ENCODE results near the gene IMP3.
"Not testable (repeated sequence)": the region's sequence is repeated elsewhere in the genome, so short reads cannot be mapped to it uniquely, and the experiment has no call there.

IMP3 gene, protein sequence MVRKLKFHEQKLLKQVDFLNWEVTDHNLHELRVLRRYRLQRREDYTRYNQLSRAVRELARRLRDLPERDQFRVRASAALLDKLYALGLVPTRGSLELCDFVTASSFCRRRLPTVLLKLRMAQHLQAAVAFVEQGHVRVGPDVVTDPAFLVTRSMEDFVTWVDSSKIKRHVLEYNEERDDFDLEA

GRCh38 chr15:75639709-75640482 lies at the start of gene IMP3:
Gene IMP3 (minus strand): TSS chr15:75640224. CDS start chr15:75640168, 56 bp downstream.
- DNase-seq (ENCODE audit: low spot score), result peak; percentile 99

- DNase-seq (ENCODE audit: low spot score), result not testable (repeated sequence)
Observed at GRCh38 chr15:75689429-75689828, 49.4 kb upstream of the IMP3 start.

- DNase-seq (ENCODE audit: low spot score), result no peak
Observed at GRCh38 chr15:75688831-75689230, 48.8 kb upstream of the IMP3 start.

- DNase-seq (ENCODE audit: low spot score), result no peak
Observed at GRCh38 chr15:75688278-75688557, 48.2 kb upstream of the IMP3 start.

- DNase-seq (ENCODE audit: low spot score), result no peak
Observed at GRCh38 chr15:75687486-75688277, 47.7 kb upstream of the IMP3 start.

DNA sequence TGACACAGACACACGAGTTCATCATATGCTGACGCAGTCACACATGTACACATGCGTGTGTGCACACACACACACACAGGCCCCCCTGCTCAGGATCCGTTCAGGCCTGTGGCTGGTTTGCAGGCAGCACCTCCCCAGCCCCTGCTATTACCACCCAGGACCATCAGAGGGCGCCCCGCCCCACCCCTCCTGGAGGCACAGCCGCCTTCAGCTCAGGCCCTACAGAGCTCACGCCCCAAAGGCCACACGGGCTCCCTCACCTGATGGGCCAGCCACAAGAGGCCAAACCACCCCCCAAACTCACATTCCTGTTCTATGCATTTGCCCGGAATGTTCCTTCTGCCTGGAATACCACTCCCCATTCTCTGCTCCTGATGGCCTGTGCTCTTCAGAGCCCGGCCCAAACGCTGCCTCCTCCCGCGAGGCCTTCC lies 46.2 kb upstream of the IMP3 start:
- peak; percentile 72 for DNase-seq (ENCODE audit: low spot score)

GRCh38 chr15:75685195-75685594 lies 45.2 kb upstream of the IMP3 start:
- DNase-seq (ENCODE audit: low spot score), result no peak

DNA sequence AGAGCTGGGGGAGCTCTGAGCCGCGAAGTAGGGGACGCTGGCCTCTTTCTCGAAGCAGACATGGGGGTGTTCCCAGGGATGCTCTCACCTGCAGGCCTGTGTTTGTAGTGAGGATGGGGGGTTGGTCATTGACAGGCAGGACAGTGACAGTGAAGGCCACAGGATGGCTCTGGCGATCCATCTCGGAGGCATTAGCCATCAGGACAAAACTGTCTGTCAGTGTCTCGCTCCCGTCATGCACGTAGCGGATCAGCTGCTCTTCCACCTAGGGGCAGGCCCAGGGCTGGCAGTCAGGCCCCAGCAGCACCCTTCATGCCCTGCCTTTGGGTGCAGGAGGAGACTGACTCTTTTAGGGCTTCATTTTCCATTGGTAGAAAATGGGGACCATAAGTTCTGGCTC lies 44.6 kb upstream of the IMP3 start:
- DNase-seq (ENCODE audit: low spot score), result no peak

GRCh38 chr15:75683646-75684312 lies 43.8 kb upstream of the IMP3 start:
- DNase-seq (ENCODE audit: low spot score), result peak; percentile 86

GRCh38 chr15:75682181-75683135 lies 42.4 kb upstream of the IMP3 start:
- DNase-seq (ENCODE audit: low spot score), result no peak

DNA sequence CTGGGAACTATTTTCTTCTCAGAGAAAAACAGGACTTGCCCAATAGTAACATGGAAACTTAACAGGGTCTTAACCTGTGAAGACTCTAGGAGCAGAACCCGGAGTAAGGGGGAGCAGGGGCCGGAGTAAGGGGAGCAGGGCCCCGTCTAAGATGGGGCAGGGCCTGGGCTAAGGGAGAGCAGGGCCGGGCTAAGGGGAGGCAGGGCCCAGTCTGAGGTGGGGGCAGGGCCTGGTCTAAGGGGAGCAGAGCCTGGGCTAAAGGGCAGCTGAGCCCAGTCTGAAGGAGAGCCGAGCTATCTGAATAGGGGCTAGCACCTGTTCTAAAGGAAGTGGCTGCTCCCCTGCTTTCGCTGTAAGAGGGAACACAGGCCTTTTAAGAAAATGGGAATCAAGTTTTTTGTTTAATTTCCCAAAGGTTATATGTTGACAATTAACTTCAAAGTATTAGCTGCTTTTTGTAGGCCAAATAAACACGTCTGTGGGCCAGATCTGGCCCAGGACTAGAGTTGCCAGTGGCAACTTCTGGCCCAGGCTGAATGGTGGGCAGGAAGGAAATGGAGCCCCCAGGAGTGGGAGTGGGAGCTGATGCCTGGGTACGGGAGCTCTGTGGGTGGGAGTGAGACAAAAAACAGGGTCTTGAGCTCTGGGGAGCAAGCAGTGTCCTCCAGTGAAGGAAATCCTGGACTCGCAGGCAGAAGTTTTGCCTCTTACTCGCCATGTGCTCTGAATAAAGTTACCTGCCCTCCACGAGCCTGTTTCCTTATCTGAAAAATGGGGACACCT lies 40.2 kb upstream of the IMP3 start:
- no peak for DNase-seq (ENCODE audit: low spot score)

GRCh38 chr15:75678324-75678690 lies 38.3 kb upstream of the IMP3 start:
- DNase-seq (ENCODE audit: low spot score), result not testable (repeated sequence)

- no peak for DNase-seq (ENCODE audit: low spot score)
Observed at GRCh38 chr15:75677465-75678323, 37.7 kb upstream of the IMP3 start.

DNA sequence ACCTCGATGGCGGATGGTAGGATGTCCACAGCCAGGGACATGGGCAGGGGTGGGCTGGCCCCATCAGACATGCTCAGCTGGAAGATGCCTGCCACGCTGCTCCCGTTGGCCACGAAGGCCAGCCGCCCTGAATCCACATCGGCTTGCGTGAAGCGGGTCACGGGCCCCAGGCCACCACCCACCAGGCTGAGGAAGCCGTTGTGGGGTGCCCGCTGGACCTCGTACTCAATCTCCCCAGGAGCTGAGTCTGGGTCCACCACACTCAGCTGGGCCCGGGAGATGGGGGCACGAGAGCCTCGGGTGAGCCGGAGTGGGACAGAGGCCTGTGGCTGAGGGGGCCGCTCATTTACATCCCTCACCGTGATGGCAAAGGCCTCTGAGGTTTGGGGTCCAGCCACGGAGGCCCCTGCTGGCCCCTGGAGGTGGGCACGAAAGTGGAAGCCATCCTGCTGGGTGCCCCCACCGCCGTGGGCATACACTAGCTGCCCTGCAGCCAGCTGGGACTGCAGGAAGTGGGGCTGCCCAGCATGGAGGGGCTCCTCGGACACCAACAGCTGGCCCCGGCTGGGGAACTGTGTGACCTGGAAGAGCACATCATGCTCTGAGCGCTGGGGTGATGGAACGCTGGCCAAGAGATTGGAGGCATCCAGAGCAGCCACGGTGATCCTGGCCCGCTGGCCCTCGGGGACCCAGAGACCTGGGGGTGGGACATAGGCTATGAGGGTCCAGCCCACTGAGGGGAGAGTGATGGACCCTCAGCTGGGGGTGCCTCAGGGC lies 36.9 kb upstream of the IMP3 start:
- DNase-seq (ENCODE audit: low spot score), result no peak

GRCh38 chr15:75675579-75676404 lies 35.8 kb upstream of the IMP3 start:
- no peak for DNase-seq (ENCODE audit: low spot score)

- DNase-seq (ENCODE audit: low spot score), result no peak
Observed at GRCh38 chr15:75674366-75674765, 34.3 kb upstream of the IMP3 start.

DNA sequence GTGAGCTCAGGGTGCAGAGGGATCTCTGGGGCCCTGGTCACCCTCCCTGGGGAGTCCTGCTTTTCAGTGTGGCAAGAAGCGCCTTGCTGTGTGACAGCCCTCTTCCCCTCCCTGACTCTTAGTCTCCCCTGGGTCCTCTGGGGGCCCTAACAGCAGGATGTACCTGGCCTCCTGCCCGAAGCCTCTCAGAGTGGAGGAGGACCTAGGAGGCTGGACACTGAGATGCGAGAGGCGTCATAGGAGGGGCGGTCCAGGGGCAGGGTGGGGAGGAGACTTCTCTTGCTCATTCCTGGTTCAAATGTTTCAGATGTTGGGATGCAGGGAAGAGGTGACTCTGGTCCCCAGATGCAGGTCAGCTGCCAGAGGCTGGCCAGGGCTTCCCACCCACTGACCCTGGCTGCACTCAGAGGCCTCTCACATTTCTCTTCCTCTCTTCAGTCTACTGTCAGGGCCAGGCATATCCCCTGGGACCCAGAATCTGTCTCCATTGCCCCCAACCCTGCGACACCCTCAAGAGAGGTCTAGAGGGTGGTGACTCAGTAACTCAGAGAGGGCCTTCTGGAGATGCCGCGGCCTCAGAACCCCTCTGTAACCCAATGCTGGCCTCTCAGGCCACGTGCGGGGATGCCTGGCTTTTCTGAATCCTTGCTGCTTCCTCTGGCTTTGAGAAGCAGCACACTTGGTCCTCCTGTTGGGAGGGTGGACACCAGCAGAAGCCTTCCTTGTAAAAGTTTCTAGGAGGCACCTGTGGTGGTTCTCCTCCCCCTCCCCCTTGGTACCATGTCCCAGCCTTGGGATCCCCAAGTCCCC lies 33.6 kb upstream of the IMP3 start:
- DNase-seq (ENCODE audit: low spot score), result no peak

All from germinal center (tissue), 1 donor.